NT2/D1 (cell line): ENCODE results near the gene CYSLTR1.

Experiments
- SUZ12 ChIP-seq: IDR thresholded peaks from 2 replicates; pipeline ENCODE4 v1.6.1; 2011; ENCODE audit not compliant: insufficient read length, insufficient read depth; ENCODE audit errors: extremely low read depth
- YY1 ChIP-seq: IDR thresholded peaks from 2 replicates; pipeline ENCODE4 v1.6.1; 2011; ENCODE audit not compliant: insufficient read length, insufficient read depth

GRCh38 chrX:78315745-78316144 is 11.7 kb downstream of the CYSLTR1 start:
- TF ChIP-seq YY1 (no peak), SUZ12 (no peak)
